GM18870 (cell line): ENCODE measurements around the gene GPR27.

Experiments
- ATAC-seq: cut with Tn5 transposase; IDR thresholded peaks from one replicate; pipeline ENCODE4 v1.9.1; 2021; ENCODE audit warnings: moderate library complexity; ENCODE audit not compliant: unreplicated experiment

Gene GPR27, protein sequence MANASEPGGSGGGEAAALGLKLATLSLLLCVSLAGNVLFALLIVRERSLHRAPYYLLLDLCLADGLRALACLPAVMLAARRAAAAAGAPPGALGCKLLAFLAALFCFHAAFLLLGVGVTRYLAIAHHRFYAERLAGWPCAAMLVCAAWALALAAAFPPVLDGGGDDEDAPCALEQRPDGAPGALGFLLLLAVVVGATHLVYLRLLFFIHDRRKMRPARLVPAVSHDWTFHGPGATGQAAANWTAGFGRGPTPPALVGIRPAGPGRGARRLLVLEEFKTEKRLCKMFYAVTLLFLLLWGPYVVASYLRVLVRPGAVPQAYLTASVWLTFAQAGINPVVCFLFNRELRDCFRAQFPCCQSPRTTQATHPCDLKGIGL

GRCh38 chr3:71753701-71754609 is at the start of gene GPR27:
Gene GPR27 (plus strand): TSS chr3:71753855. CDS start chr3:71754050, 195 bp downstream.
- ATAC-seq = no peak

DNA sequence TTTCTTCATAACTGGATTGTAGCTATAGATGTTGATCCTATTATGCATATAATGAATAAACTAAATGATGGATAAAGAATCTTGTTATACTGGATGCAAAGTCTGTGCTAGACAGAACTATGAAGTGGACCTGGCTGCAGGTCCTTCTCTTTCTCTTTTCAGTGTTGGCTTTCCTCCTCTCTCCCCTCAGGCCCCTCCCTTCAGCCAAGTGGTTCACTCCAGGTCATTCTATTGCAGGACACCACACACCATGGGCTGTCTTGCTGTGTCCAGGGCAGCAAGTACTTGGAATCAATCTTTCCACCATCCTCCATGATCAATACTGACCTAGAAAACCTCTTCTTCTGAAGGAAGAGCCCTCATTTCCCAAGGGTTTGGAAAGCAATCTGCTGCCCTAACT is 48.7 kb upstream of the GPR27 start:
- no peak for ATAC-seq

DNA sequence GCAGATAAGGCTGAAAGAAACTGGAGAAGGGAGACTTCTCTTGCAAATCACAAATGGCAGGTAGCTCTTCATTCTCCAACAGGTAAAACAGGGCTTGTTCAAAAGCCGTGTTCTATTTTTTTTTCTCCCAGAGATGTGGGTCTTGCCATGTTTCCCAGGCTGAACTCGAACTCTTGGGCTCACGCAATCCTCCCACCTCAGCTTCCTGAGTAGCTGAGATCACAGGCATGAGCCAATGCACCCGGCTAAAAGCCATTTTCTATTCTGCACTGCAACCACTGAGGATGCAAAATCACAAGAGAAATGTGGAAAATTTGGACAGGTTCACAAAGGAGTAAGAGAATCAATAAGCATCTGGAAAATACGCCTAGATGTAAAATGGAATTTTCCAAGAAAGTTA is 48.0 kb upstream of the GPR27 start:
- ATAC-seq = no peak

DNA sequence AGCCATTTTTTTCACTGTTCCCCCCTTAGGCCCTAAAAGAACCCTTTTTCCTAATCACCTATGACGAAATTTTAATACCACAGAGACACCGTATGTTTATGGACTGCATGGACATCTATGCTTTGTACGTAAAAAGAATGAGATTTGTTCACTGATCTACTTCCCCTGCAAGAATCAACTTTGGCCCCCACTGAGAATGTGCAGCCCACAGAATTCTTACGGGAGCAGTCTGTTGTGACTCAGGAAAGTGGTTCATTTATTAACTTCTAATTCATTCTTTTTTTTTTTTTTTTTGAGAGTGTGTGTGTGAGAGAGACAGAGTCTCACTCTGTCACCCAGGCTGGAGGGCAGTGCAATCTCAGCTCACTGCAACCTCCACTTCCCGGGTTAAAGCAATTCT is 46.1 kb upstream of the GPR27 start:
- ATAC-seq = no peak

DNA sequence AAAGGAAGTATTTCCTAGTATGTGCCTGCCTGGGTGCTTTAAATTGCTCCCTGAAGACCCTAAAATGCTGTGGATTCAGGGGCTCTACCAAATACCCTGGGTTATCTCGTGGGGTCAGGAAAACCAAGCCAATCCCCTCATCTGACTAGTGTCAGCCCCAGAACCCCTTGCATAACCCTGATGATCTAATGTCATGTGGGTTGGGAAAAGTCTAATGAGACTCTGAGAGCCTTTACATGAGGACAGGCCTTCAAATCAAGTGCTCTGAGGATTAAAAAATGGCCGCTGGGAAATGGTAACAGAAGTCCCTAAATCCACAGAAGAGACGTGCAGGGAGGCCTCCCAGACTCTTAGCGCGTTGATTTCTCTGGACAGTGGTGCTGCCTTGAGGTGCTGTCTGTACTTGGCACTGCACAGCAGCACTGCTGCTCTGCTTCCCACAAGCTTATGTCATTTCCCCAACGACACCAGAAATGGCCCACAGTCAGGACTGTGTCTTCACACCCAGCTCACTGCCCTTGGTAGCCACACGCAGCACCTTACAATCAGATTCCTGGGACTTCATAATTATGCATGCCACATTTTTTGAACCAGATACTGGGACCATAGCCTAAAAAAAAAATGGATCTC is 45.1 kb upstream of the GPR27 start:
- no peak for ATAC-seq

DNA sequence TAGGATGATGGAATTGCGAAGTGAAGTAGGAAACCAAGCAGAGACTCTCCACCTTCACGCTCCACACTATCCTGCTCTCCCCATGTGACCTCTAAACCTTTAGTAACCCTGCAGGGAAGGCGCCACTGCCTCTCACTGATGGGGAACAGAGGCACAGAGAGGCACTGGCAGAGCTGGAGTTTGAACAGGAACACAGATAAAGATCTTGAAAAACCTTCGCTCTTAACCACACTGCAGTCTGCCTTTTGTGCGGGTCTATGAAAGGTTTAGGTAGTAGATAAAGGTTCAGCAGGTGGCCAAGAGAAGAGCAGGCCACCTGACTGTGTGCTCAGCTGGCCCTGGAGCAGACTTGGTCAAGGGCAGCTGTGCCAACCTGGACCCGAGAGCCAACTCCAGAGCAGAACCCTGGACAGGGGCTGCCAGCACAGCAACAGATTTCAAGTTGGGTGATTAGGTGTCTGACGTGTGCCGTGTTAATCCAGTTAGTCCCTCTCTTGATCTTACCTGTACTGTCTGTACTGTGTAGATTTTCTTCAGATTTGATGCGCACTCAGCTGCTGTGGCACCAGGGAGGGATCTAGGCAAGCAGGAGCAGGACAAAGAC is 43.6 kb upstream of the GPR27 start:
- no peak for ATAC-seq

DNA sequence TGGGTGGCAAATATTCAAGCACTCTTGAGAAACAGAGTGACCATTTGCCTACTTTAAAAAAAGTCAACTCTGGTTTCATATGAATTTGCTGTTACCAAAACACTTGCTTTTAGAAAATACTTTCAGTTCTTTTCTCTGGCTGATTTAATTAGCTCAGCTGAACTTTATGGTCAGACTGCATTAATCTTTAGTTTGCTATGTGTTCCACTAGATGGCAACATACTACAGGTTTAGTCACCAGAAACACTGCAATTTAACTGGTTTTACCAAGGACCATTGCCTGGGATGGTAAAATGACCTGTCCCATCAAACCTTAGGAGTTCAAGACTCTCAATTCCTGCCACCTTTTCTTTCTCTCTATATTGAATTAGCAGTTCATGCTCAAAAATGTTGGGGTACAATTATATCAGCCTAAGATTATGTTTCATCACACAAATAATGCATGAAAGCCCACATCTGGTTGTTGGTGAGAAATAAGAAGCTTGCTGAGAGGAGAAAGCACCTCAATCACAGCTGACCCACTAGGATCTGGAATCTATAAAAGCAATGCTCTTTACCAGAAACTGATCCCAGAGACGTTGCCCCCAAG is 42.7 kb upstream of the GPR27 start:
- ATAC-seq = no peak

- ATAC-seq = no peak
These were observed 40.6 kb upstream of the GPR27 start for GRCh38 chr3:71713041-71713440.

DNA sequence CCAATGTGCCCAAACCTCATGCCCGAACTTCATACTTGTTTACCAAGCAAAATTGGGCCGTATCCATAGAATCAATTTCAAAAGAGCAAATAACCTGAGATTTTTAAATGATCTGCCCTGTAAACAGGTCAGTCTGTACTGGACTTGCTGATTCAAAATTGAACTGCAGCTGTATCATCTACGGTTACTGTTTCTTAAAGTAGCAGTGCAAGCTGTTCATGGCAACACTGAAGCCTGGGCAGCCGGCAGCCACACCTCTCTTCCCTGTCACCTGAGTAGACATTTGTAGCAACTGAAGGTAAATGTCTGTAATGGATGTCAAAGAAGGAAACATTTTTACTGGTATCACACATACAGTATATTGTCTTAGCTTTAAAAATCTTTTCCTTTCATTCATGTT is 39.1 kb upstream of the GPR27 start:
- no peak for ATAC-seq

DNA sequence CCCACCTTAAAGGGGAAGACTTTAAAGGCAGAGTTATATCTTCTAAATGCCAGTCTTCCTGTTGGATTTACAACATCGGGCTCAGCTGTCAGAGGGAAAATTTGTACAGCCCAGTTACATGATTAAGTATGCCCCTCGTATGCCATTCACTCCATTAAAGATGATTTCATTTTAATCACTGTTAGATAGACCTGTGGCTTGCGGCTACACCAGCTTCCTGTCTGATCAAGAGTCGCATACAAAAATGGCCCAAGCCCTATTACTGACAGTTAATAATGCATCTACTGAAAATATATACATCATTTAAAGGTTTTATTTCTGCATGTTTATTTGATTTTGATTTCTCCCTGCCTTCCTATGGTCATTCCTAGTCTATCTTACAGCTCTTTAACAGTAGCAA is 35.6 kb upstream of the GPR27 start:
- no peak for ATAC-seq

- no peak for ATAC-seq
These were observed 32.7 kb upstream of the GPR27 start for GRCh38 chr3:71721002-71721401.

GRCh38 chr3:71721651-71722157 is 32.0 kb upstream of the GPR27 start:
- no peak for ATAC-seq

- no peak for ATAC-seq
These were observed 31.0 kb upstream of the GPR27 start for GRCh38 chr3:71722693-71723092.

- ATAC-seq = peak; percentile 61
These were observed 30.0 kb upstream of the GPR27 start for GRCh38 chr3:71723452-71724170.

- no peak for ATAC-seq
These were observed 29.5 kb upstream of the GPR27 start for GRCh38 chr3:71724171-71724453.

DNA sequence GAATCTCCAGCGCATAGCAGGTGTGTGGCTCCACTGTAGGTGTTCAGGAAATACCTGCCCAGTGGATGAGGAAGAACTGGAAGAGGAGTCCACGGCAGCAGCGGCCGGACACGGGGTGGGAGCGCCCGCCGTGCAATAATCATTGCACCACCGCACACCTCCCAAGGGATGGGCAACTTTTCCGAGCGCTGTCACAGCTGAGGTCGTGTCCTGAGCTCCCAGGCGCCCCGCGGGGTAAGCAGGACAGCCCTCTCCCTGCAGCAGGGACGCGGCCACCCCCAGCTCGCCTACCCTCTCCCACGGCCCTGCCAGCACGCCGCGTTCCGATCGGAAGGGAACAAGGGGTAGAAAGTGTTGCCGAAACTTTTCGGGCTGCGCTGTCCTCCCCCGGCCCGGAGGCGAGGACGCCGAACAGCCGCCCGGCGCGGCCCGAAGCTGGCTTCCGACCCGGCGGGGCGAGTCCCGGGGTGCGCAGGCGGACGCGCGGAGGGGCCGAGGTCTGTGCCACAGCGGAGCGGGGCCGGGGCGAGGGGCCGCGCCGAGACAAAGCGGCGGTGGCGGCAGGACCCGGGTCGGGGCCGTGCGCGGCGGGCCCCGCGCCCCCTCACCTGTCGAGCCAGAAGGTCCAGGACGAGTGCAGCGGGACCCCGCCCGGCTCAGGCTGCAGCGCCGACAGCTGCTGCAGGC is 28.9 kb upstream of the GPR27 start:
- ATAC-seq = no peak

DNA sequence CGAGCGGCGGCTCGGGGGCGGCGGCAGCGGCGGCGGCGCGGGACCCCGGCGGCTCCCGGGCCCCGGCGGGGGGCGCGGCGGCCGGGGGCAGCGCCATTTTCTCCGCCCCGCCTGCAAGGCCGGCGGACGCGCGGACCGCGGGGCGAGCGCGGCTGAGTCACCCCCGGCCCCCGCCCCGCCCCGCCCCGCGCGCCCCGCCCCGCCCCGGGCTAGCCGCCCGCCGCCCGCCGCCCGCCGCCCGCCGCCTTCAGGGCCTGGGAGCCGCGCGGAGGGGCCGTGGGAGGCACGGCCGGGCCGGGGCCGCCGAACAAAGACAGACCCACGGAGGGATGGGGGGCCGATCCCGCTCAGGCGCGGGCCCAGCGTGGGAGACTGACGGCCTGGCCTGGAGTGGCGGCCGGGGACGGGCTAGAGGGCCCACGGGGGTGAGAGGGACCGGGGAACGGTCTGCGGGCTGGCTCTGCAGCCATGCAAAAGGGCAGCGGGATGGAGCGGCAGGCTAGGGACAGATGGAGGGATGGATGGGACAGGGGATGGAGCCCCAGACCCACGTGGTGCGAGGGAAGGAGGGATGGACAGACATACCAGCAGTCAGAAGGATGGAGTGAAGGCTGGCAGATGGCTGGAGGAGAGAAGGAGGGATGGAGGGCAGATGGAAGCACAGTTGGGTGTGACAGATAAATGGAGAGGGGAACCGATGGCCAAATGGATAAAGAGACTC is 28.2 kb upstream of the GPR27 start, which contains the start of gene EIF4E3:
TSS of gene EIF4E3 (minus strand) at position 132 of the 721 bp plus-strand sequence. CDS start at position 97, 35 bp downstream.
- no peak for ATAC-seq

DNA sequence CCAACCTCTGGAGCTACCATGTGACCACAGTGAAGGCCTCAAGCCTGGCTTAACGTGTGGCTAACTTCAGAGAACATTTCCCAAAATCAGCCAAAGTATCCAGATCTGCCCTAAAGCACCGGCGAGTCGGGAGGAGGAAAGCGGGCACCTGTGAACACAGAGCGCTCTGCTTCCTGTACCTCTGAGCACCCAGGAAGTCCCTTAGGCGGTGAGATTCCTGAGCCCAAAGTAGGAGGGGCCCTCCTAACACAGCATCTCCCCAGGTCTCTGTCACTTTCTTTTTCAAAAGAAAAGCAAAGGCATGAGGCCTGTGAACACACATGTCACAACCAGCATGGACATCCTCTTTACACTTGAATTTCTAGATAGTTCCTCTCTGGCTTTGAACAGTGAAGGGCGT is 27.5 kb upstream of the GPR27 start:
- no peak for ATAC-seq
